RWPE2 (cell line): ENCODE data around the gene SCRN1.

Source experiments
- ATAC-seq: fragments of 200-7000 bp; cut with Tn5 transposase; 3 replicates; pipeline ENCODE4 v1.9.1; 2021; ENCODE audit warnings: low read depth
- DNase-seq: peaks from one replicate; pipeline ENCODE4 v3.0.0-alpha.2; 2020; ENCODE audit warnings: low spot score
- H3K27ac ChIP-seq: fragments of 450-650 bp; 2 replicates; pipeline ENCODE4 v1.5.1; 2017; ENCODE audit warnings: mild to moderate bottlenecking; ENCODE audit not compliant: poor library complexity, severe bottlenecking
- H3K27me3 ChIP-seq: fragments of 250-450 bp; sonication (Bioruptor Pico); 2 replicates; pipeline ENCODE4 v1.5.1; 2021; ENCODE audit warnings: mild to moderate bottlenecking, moderate library complexity; ENCODE audit not compliant: insufficient read depth, poor library complexity, severe bottlenecking
- H3K36me3 ChIP-seq: fragments of 250-450 bp; sonication (Bioruptor Pico); 2 replicates; pipeline ENCODE4 v1.5.1; 2020; ENCODE audit warnings: low read depth, mild to moderate bottlenecking, moderate library complexity
- H3K4me1 ChIP-seq: fragments of 250-450 bp; sonication (Bioruptor Pico); 2 replicates; pipeline ENCODE4 v1.5.1; 2021; ENCODE audit warnings: mild to moderate bottlenecking, moderate library complexity; ENCODE audit not compliant: insufficient read depth, poor library complexity, severe bottlenecking
- H3K4me3 ChIP-seq: fragments of 250-450 bp; sonication (Bioruptor Pico); 2 replicates; pipeline ENCODE4 v1.5.1; 2021; ENCODE audit warnings: mild to moderate bottlenecking, moderate library complexity; ENCODE audit not compliant: severe bottlenecking
- H3K9me3 ChIP-seq: fragments of 250-450 bp; sonication (Bioruptor Pico); 2 replicates; pipeline ENCODE4 v1.5.1; 2021; ENCODE audit warnings: mild to moderate bottlenecking, moderate library complexity; ENCODE audit not compliant: severe bottlenecking
- TF ChIP-seq, protein P1 (sequence below): fragments of 450-650 bp; IDR thresholded peaks from one replicate; pipeline ENCODE4 v1.5.1; 2017; ENCODE audit warnings: mild to moderate bottlenecking, moderate library complexity; ENCODE audit not compliant: poor library complexity, severe bottlenecking

The SCRN1 gene

DNA sequence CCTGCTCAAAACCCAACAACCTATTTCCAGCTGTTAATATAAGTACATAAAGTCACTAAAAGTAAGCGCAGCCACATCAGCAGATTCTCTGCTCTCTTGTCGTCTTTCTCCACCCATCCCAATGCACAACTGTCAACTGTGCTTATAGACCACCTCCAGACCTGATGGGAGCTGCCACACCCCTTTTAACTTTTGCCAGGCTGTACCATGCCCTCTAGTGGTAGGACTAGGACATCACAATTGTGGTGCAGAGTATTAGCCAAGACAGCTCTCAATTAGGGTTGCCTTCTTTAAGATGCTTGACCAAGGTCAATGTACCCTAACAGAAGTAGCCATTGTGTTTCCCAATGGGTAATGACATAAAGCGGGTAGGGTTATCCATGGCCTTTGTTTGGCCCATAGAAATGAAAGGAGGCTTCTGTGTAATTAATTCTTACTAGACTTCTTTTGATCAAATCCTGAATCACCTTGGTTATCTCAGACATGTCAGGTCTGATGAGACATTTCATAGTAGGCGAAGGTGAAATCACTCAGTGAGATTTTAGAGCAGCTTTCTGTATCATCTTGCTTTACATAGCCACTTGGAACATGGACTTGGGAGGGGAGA is 68.1 kb downstream of the SCRN1 start:
- peaks cover 37% of the 10 kb centered on the region for H3K36me3 ChIP-seq
- no peak for DNase-seq

DNA sequence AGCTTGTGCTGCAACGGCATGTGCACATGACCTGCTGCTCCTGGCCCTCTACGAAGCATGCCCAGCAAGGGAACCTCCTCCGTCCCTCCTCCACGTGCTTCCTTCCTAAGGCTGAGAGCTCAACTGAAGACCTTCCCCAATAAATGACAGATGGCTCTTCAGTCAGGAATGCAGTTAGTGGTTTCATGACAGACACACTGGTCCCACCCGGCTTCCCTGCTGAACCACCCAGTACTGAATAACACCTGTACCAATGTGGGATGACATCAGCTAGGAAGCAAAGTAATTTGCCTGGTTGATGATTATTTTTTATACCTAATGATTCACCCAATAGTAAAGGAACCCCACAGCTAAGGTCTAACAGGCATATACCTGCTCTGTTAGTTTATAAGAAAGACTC is 69.1 kb downstream of the SCRN1 start:
- Histone ChIP-seq H3K4me3 (no peak overlapping the region), H3K27me3 (no peaks in the 10 kb centered on the region), H3K27ac (no peak overlapping the region), H3K4me1 (no peaks in the 10 kb centered on the region), H3K36me3 (peaks cover 30% of the 10 kb centered on the region), H3K9me3 (no peaks in the 10 kb centered on the region)
- ATAC-seq = no peak
- no peak for DNase-seq
- TF ChIP-seq, protein P1, sequence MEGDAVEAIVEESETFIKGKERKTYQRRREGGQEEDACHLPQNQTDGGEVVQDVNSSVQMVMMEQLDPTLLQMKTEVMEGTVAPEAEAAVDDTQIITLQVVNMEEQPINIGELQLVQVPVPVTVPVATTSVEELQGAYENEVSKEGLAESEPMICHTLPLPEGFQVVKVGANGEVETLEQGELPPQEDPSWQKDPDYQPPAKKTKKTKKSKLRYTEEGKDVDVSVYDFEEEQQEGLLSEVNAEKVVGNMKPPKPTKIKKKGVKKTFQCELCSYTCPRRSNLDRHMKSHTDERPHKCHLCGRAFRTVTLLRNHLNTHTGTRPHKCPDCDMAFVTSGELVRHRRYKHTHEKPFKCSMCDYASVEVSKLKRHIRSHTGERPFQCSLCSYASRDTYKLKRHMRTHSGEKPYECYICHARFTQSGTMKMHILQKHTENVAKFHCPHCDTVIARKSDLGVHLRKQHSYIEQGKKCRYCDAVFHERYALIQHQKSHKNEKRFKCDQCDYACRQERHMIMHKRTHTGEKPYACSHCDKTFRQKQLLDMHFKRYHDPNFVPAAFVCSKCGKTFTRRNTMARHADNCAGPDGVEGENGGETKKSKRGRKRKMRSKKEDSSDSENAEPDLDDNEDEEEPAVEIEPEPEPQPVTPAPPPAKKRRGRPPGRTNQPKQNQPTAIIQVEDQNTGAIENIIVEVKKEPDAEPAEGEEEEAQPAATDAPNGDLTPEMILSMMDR = no peak

More for the DNA sequence above, 68.1 kb downstream of the SCRN1 start:
- Histone ChIP-seq H3K9me3 (no peaks in the 10 kb centered on the region), H3K4me1 (no peaks in the 10 kb centered on the region), H3K27ac (no peak overlapping the region), H3K27me3 (no peaks in the 10 kb centered on the region), H3K4me3 (no peak overlapping the region)
- ATAC-seq = peak; percentile 80
- TF ChIP-seq, protein P1 = peak; percentile 92

DNA sequence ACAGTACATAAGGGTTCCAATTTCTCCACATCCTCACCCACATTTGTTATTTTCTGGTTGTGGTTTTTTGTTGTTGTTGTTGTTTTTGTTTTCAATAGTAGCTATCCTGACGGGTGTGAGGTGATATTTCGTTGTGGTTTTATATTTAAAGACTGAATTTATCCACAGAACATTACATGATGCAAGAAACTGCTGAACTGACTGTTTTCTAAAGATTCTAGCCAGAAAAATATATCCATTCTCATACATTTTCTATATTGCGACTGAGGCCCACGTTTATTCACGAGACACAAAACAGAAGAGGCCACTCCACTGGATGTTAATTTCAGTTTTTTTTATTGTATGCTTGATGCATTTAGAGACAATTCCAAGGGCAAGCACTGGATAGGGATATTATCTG is 69.8 kb downstream of the SCRN1 start:
- no peak for DNase-seq
- no peak for ATAC-seq
- Histone ChIP-seq H3K27me3 (no peaks in the 10 kb centered on the region), H3K36me3 (peaks cover 30% of the 10 kb centered on the region), H3K27ac (no peak overlapping the region), H3K4me1 (no peaks in the 10 kb centered on the region), H3K4me3 (no peak overlapping the region), H3K9me3 (no peaks in the 10 kb centered on the region)
- TF ChIP-seq, protein P1 = no peak

DNA sequence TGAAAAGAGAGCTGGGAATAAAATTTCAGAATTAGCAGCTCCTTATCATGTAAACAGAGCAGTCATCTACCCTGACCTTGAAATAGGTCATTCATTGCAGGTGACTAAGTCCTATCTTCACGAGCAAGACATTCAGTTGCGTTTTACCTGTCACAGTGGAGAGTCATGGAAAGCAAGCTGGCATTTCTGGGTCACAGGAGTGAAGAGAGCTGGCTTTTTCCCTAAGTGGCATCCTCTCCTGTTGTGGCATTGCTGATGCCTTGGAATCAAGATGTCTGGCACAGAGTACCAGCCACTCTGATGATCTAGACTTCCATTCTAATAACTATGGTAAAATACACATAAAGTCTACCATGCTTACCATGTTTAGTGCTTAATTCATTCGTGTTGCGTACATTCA is 70.8 kb downstream of the SCRN1 start:
- no peak for DNase-seq
- Histone ChIP-seq H3K4me1 (no peaks in the 10 kb centered on the region), H3K27me3 (no peaks in the 10 kb centered on the region), H3K27ac (no peak overlapping the region), H3K9me3 (no peaks in the 10 kb centered on the region), H3K36me3 (peaks cover 29% of the 10 kb centered on the region), H3K4me3 (no peak overlapping the region)
- no peak for ATAC-seq
- TF ChIP-seq, protein P1 = no peak

DNA sequence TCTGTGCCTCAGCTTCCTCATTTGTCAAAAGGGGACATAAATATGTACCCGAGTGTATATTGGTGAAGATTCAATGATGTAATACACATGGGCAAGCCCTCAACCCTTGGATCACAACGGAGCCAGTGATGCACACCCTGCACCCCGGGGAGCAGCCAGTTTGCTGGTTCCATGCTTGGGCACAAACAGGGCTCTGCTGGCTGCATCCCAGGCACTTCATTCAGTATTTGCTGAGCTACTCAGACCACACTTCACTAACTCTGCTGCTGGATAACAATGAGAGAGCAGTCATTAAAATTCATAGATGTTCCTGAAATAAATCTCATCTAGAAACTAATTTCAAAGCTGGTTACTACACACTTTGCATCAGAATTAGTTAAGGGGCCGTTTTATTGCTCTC is 72.0 kb downstream of the SCRN1 start:
- H3K36me3 ChIP-seq = peaks cover 23% of the 10 kb centered on the region
- TF ChIP-seq, protein P1 = no peak
- no peak overlapping the region for H3K27ac ChIP-seq
- no peaks in the 10 kb centered on the region for H3K4me1 ChIP-seq
- no peak for ATAC-seq
- H3K4me3 ChIP-seq = no peak overlapping the region
- no peak for DNase-seq
- H3K27me3 ChIP-seq = no peaks in the 10 kb centered on the region
- H3K9me3 ChIP-seq = no peaks in the 10 kb centered on the region
